Left colon (tissue), 2 donors: ENCODE results near the gene ALDH9A1. TPM values are rescaled to one million over a fixed set of nuclear protein-coding genes. Genes with fewer than 3 reads are reported as not detected.
"Not testable (repeated sequence)": the region's sequence is repeated elsewhere in the genome, so short reads cannot be mapped to it uniquely, and the experiment has no call there.

ENCODE experiments used
- ATAC-seq: fragments of 200-7000 bp; cut with Tn5 transposase; one replicate; pipeline ENCODE4 v1.9.1; 2020; ENCODE audit warnings: mild to moderate bottlenecking, moderate library complexity
- DNase-seq, 2 donors: peaks; one replicate each; pipeline ENCODE4 v3.0.0-alpha.2; 2020
- intact Hi-C, 2 donors: fragments of 100-400 bp; cut with DNase I in 1 of 2; cut with micrococcal nuclease in 1 of 2; formaldehyde crosslinking; loops; one replicate each; pipeline versions ENCODE4 v1.11.2 to v1.14.0; 2022; cut with DNase I, micrococcal nuclease
- total RNA-seq, 2 donors: library from RNA; stranded (reverse); fragmentation: NEBNext Ultra II Directional; extraction: Animal tissue kit (Norgen Biotek cat#: 25700); gene quantifications; one replicate each; pipeline ENCODE4 v1.2.1, GENCODE V29; 2021
- donor health status: DM: no; HTN: no; CAD: no.
- donor health status: DM: yes; HTN: yes; CAD: no.

ALDH9A1 gene
- total RNA-seq, 2 donors from 2014 or later = 63.8 to 65.6 TPM

DNA sequence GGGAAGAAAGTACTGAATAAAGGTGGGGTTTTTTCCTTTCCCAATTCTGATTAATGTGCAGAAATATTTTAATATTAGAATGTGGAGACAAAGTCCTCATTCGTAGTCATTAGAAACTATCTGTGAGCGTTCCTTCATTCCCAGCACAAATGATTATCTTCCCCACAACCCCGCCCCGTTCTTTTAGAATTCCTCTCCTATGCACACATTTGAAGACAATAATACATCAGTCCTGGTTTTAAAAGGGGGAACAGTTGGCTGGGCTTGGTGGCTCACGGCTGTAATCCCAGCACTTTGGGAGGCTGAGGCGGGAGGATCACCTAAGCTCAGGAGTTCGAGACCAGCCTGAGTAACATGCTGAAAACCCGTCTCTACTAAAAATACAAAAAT lies 876 bp downstream of the ALDH9A1 start:
- ATAC-seq = no peak
- intact Hi-C loops = no loop called here

DNA sequence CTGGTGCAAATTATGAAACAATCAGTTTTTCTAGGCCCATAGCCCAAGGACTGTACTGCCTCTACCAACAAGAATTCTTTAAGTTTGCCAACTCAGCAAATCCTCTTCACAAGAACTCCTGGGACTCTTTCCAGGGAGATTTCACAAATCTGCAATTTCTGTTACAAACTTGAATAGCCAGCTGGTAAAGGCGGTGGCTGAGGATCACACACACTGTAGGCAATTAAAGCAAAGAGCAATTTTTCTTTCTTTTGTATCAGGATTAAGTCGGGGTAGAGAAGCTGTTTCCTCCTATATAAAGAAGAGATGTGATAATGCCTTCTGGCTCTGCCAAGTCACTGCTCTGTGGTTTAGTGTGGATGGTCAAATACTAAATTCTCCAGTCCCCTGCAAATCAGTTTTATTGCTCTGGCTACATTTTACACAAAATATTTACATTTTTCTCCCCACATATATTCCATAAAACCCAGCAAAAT lies 1.7 kb downstream of the ALDH9A1 start:
- intact Hi-C loops = no loop called here
- no peak for DNase-seq
- no peak for ATAC-seq

More for the DNA sequence above, 876 bp downstream of the ALDH9A1 start:
- no peak for DNase-seq

DNA sequence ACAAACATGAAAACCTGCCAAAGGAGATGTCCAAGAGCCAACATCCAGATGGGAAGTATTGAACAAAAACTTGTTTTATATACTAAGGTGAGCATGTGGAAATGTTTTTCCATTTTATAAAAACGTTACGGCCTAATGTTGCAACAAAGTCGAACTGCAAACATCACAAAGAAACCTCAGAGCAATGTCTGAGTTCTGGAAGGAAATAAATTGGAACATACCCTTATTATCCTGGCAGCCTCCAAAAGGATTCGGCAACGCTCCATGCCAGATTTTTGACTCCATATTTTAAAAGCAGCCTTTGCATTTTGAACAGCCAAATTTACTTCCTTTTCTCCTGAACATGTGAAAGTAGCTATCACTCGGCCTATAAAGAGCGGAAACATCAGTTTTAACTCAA lies 3.3 kb downstream of the ALDH9A1 start:
- no peak for ATAC-seq
- DNase-seq = no peak
- intact Hi-C loops = no loop called here

DNA sequence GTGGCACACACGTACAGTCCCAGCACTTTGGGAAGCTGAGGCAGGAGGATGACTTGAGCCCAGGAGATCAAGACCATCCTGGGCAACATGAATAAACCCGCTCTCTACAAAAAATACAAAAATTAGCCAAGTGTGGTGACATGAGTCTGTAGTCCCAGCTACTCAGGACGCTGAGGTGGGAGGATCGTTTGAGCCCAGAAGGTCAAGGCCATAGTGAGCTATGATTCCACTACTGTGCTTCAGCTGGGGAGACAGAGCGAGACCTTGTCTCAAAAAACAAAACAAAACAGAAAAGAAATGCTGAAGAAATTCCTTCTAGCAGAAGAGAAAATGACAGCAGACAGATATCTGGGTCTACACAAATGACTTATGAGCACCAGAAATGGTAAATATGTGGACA lies 10.3 kb downstream of the ALDH9A1 start:
- DNase-seq = no peak
- intact Hi-C loops = no loop called here
- no peak for ATAC-seq

DNA sequence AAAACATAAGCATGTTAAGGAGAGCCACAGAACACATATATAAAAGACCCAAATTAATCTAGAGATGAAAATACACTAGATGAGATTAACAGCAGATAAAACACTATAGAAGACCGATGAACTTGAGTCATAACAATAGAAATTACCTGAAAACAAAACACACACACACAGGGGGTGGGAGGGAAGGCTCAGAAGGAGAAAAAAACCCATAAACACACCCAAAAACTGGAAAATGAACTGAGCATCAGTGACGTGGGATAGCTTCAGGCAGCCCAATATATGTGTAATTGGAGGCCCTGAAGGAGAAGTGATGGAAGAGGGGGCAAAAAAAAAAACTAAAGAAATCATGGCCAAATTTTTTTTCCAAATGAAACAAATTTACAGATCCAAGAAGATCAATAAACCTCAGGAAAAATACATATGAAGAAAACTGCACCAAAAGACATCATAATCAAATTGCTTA lies 11.4 kb downstream of the ALDH9A1 start:
- intact Hi-C loops = no loop called here
- DNase-seq (no peak), ATAC-seq (no peak)

DNA sequence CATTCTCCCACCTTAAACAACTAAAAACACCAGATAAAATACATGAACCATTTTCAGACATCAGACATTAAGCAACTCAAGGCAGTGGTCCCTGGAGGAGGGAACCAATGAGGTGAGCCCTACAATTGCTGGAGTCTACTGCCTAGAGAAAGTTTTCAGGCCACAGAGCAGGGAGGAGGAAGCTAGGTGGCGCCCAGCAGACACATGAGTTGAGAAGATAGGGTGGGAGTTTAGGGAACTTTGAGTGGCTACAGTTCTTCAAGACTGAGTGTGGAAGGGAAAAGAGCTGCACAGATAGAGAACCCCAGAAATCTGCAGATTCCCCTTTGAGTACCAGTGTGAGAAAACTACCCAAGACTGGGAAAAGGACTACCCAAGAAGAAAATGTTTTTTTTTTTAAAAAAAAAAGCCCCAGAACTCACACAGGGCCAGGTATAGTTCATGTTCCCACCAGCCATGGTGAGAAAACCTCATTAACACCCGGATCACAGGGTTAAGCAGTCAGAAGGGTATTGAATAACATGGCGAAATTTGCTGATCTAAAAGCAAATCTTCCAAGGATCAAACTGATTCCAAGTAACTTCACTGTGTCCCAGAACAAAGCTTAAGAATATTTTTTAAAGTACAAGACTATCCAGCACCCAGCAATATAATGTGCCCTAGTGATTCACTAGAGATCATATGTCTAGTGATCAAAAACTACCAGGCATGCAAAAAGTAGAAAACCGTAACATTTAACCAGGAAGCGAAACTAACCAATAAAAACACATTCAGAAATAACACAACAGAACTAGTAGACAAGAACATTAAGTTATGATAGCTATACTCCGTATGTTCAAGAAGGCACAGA lies 12.0 kb downstream of the ALDH9A1 start:
- intact Hi-C loops = no loop called here
- ATAC-seq (no peak), DNase-seq (no peak)

DNA sequence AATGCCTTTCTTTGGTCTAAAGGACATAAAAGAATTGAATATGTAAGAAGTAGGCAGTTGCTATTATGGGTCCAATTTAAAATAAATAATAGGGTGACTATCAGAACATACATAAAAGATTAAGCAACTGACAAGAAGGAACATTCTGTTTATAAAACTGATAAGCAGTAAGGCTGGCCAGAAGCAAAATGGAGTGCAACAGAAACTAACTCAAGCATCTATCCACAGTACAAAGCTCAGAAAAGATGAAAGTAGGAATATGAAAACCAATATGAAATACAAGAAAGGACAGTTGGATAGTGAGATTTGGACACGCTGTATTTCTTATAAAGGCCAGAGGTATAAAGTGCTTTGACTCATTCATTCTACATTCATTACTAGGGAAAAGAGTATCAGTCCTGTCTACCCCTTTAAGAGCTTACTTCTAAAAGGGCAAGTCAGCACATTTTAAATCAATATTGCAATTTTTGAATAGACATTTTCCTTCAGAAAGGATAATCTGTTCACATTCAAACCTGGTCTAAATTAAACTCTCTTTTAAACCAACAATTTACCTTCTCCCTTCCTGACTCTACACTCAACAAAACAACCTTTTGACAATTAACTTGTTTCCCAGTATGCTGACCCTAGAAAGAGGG lies 14.4 kb downstream of the ALDH9A1 start:
- intact Hi-C loops = no loop called here
- ATAC-seq (no peak), DNase-seq (no peak)

DNA sequence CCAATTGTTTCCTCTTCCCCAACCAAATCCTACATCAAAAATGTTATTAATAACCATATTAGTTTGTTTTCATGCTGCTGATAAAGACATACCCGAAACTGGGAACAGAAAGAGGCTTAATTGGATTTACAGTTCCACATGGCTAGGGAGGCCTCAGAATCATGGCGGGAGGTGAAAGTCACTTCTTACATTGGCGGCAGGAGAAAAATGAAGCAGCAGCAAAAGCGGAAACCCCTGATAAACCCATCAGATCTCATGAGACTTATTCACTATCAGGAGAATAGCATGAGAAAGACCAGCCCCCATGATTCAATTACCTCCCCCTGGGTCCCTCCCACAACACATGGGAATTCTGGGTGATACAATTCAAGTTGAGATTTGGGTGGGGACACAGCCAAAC lies 17.6 kb downstream of the ALDH9A1 start:
- intact Hi-C loops, ATAC-seq, DNase-seq: not testable (repeated sequence)

DNA sequence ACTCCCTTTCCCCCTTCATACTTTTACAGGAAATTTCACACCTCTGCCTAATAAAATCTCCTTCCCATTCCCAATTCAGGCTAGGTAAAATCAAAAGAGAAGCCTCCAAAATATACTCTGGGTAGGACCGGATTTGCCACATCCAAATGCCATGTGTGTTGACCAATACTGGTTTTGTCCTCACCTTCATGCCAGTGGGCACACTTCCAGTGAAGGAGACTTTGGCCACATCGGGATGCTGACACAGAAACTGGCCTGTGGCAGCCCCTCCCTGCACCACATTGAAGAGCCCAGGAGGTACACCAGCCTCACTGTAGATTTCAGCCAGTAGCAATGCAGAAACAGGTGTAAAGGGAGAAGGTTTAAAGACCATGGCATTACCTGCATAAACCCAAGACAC lies 18.1 kb downstream of the ALDH9A1 start:
- DNase-seq (no peak), ATAC-seq (no peak)
- intact Hi-C loops = no loop called here

DNA sequence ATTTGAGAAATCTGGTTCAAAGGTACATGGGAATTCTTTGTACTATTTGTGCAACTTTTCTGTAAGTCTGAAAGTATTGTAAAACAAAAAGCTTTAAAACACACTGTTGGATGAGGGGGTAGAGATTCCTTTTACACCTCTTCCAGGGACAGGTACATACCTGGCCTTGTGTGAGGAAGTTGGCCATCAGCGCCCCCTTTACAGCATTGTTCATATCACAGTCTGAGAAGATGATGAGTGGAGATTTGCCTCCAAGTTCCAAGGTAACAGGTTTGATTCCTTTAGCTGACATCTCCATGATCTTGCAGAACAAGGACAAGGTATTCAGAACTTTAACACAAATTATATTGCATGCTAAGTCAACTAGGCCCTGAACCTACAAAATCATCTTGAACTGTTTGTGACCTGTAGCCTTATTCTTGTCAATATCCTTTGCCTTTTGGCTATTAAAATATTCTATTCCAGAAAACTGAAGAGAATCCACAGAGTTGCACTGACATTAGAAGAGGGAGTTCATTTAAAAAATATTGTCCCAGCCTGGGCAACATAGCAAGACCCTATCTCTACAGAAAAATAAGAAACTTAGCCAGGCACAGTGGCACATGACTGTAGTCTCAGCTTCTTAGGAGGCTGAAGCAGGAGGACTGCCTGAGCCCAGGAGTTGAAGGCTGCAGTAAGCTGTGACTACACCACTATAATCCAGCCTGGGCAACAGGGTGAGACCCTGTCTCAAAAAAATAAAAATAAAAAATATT lies 18.9 kb downstream of the ALDH9A1 start:
- DNase-seq (no peak), ATAC-seq (no peak)
- intact Hi-C loops = no loop called here

DNA sequence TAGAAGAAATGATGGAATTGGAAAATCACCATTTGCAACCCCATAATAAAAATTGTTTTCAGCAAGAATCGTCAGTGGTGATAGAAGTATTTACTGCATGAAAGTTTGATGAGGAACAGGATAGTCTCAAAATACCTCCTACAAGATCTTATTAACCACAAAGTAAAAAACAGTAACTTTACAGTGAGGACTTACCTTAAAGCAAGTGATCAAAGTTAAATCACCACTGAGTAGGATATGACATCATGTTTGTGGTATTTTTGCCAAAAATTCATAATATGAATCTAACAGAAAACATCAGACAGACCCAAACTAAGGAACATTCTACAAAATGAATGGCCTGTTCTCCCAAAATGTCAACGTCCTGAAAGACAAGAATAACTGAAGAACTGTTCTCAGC lies 19.9 kb downstream of the ALDH9A1 start:
- intact Hi-C loops = no loop called here
- no peak for DNase-seq
- no peak for ATAC-seq

DNA sequence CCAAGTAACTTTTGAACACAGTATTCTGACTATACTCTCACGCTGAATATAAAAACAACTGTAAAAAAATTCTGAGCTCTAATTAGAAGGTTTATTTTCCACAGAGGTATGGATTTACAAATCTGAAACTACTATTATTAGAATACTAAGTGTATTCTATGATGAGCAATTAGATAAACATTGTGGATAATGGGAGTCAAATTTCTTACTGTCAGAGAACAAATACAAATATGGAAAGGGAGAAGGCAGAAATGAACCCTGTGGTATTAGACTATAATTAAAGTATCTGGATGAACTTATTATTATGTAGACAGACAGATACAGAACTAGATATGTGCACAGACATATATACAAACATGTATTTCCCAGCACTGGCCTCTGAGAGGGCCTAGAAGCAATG lies 22.6 kb downstream of the ALDH9A1 start:
- ATAC-seq (no peak), DNase-seq (no peak)
- intact Hi-C loops = no loop called here

DNA sequence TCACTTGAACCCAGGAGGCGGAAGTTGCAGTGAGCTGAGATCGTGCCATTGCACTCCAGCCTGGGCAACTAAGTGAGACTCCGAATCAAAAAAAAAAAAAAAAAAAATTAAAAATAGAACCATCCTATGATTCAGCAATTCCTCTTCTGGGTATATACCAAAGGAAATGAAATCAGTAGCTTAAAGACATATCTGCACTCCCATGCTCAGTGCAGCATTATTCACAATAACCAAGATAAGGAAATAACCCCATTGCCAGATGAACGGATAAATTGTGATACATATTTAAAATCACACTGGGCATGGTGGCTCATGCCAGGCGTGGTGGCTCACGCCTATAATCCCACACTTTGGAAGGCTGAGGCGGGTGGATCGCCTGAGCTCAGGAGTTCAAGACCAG lies 23.8 kb downstream of the ALDH9A1 start:
- ATAC-seq = no peak
- DNase-seq = no peak
- intact Hi-C loops = no loop called here

DNA sequence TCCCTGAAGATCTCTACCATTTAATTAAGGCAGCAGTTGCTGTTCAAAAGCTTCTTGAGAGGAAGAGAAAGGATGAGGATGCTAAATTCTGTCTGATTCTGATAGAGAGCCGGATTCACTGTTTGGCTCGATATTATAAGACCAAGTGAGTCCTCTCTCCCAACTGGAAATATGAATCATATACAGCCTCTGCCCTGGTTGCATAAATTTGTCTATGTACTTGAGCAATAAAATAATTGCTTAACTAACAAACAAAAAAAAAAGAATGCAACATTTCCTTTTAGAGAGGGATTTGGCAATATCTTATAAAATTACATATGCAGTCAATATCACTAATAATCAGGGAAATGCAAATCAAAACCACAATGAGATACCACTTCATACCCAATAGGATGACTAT lies 26.8 kb downstream of the ALDH9A1 start:
- DNase-seq (no peak), ATAC-seq (no peak)
- intact Hi-C loops = no loop called here

DNA sequence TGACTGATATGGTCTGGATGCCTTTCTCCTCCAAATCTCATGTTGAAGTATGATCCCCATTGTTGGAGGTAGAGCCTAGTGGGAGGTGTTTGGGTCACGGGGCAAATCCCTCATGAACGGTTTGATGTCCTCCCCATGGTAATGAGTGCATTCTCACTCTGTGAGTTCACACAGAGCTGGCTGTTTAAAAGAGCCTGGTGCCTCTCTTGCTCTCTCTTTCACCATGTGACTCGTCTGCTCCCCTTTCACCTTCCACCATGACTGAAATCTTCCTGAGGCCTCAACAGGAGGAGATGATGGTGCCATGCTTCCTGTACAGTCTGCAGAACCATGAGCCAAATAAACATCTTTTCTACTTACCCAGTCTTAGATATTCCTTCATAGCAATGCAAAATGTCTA lies 30.2 kb downstream of the ALDH9A1 start:
- DNase-seq (no peak), ATAC-seq (no peak)
- intact Hi-C loops = no loop called here

DNA sequence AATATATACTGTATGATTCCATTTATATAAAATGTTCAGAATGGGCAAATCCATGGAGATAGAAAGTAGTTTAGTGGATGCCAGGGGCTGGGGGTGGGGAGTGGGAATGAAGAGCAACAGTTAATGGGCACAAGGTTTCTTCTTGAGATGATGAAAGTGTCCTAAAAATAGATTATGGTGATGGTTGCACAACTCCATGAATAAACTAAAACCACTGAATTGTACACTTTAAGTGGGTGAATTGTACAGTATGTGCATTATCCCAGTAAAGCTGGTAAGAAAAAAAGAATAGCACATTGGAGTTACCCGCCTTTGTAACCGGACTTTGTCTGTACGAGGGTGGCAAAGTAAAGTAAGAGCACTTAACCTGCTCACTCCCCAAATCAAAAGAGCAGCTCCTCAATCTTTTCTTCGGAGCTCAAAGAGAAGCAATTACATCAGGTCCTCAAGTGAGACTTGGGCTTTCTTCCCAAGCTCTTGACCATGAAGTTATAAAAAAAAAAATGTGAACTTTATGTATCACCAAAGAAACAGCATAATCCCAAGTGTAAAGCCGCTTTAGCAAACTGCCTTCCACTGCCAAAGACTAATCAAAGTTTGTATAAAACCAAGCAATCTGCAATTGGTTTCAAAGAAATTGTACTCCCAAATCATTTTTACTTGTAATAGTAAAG lies 32.1 kb downstream of the ALDH9A1 start:
- intact Hi-C loops = no loop called here
- DNase-seq (no peak), ATAC-seq (no peak)

DNA sequence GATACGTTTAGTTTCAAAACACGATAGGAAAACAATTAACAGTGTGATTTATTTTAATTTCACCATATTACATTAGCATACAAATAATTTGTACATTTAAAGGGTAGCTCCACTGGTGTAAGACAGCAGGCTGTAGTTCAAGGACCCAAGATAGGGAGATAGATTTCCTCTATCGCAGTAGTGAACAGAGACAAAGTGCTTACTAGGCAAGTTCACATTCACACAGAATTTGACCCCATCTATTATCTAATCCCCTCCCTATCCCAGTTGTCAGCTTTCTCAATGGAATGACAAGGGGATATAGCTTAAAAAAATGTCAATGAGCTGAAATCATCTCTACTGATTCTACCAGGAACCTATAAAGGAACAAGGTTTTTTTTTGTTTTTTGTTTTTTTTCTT lies 36.2 kb downstream of the ALDH9A1 start:
- no peak for ATAC-seq
- no peak for DNase-seq
- intact Hi-C loops = no loop called here

DNA sequence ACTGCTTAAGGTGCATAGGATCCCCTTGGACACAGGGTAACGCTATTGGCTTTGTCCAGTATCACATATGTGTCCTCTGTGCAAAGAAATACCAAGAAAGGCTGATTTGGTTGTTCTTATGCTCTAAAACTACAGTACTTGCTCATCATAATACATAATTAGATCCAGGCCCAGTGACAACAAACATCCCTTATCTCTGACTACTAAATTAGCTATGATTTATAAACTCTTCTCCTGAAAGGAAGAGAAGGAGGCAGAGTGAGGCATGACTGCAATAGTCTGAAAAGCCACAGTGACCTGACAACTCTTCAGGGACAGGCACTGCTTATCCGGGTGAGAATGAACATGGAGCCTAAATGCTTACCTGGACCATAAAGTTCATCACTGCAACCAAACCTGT lies 36.7 kb downstream of the ALDH9A1 start:
- DNase-seq (no peak), ATAC-seq (no peak)
- intact Hi-C loops = no loop called here

DNA sequence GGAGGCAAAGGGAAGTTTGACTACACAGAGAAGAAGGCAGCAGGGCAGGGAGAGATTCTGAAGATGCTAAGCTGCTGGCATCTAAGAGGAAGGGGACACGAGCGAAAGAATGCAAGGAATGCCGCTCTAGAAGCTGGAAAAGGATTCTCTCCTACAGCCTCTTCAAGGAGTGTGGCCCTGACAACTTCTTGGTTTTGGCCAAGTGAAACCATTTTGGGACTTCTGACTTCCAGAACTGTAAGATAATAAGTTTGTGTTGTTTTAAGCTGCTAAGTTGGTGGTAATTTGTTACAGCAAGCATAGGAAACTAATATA lies 38.8 kb downstream of the ALDH9A1 start:
- intact Hi-C loops = no loop called here
- peak; percentile 5 for ATAC-seq

More for the DNA sequence above, 38.8 kb downstream of the ALDH9A1 start:
- no peak for DNase-seq
